SH-SY5Y (cell line): ENCODE results near the gene LBR.

ENCODE experiments used
- GATA2 ChIP-seq: IDR thresholded peaks from 2 replicates; pipeline ENCODE4 v1.6.1; 2011; ENCODE audit warnings: mild to moderate bottlenecking, low read depth, low read length
- GATA3 ChIP-seq: IDR thresholded peaks from 2 replicates; pipeline ENCODE4 v1.6.1; 2011; ENCODE audit warnings: low read depth, mild to moderate bottlenecking, low read length, moderate library complexity

The LBR gene

GRCh38 chr1:225361176-225361575 lies 66.7 kb downstream of the LBR start:
- TF ChIP-seq GATA3 (no peak), GATA2 (no peak)

GRCh38 chr1:225360119-225360518 lies 67.7 kb downstream of the LBR start:
- no peak for TF ChIP-seq GATA3
- no peak for TF ChIP-seq GATA2

- TF ChIP-seq GATA2 (no peak), GATA3 (no peak)
Observed at GRCh38 chr1:225355863-225356262, 72.0 kb downstream of the LBR start.

- TF ChIP-seq GATA3 (no peak), GATA2 (no peak)
Observed at GRCh38 chr1:225354906-225355305, 72.9 kb downstream of the LBR start.
